ENCODE results near the gene NRARP.

DNA sequence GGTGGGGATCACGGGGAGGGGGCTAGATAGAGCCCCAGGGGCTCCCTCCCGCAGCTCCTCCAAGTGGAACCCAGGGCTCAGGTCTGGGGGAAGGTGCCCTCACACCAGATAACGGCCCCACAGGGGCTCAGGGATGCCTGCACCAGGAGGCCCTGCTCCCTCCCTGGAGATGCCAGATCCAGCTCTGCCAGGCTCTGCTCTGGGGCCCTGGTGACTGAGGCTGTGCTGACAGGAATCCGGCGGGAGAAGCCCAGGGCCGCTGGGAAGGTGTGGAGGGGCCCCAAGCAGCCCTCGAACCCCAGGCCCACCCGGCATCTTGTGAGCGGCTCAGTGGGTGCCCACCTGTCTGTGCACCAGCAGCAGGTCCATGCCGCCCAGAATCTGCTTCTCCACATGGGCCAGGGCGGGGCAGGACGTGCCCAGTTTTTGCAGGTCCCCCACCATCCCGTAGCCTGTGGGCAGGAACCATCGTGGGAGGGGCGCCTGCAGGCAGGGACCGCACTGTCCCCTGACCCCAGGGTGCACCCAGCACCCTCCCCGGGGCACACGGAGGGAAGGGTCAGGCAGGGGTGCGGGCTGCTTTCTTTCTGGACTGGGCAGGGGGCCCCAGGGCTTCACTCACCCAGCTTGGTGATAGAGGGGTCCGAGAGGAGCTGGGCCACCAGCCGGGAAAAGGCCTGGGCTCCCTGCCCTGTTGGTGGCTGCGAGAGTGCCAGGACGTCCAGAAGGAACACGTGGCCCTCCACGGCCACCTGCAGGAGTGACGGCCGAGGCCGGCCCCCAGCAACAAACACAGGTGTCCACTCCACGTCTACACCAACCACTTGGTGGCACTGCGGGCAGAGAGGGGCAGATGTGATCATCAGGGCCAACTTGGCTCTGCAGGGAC lies 48.9 kb upstream of the NRARP start:
- TF ChIP-seq SIN3A (IDR thresholded peaks at IDR 0.05; ENCODE audit: borderline replicate concordance, insufficient read depth, low read depth, low read length) = no peak
- no peak for TF ChIP-seq POLR2AphosphoS5 (IDR thresholded peaks at IDR 0.05; ENCODE audit: low read depth, low read length)
- no peak; the same call in 1 of the 2 replicates for TF ChIP-seq CTCF (IDR thresholded peaks at IDR 0.05)
- no peak for TF ChIP-seq REST (IDR thresholded peaks at IDR 0.05; ENCODE audit: insufficient read depth in 1 of 2, low read depth in 2 of 2, low read length in 1 of 2)
